ENCODE results near the gene FRAS1. TPM values are rescaled to one million over a fixed set of nuclear protein-coding genes. Genes with fewer than 3 reads are reported as not detected.
A peak's percentile ranks its signal among the peaks of the same experiment; 100 is the strongest.

The FRAS1 gene
- total and polyA plus RNA-seq, 8 donors = 4.7 to 21.5 (median 14.7) TPM

DNA sequence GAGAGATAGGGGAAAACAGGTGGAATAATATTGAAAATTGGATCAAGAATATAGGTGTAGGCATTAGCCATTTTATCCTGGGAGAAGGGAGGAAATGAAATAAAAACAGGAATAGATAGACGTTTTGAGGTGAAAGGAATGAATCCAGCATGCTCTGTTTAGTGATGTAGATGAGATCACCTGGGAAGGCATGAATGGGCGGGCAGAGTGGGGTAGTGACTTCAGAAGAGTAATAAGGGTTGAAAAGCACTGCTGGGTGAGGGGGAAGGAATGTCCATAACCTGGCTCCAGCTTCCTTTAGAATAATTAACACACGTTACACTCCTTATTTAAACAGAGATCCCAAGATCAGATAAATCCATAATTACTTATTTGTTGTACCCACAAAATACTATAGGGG, 303.3 kb downstream of the FRAS1 start:
- no peaks in the 10 kb centered on the region for H3K36me3 ChIP-seq
- FAIRE-seq = no peak
- no peak overlapping the region for H3K4me3 ChIP-seq
- WGBS, 2 donors = 48 to 66% methylated on average over 3 of the region's 3 CpGs
- no peak for ATAC-seq
- no peaks in the 10 kb centered on the region for H3K4me1 ChIP-seq
- H3K27ac ChIP-seq = no peak overlapping the region
- H3K27me3 ChIP-seq = no peaks in the 10 kb centered on the region
- H3K9me3 ChIP-seq = no peaks in the 10 kb centered on the region
- intact Hi-C loops (cut with DNase I) = loop anchor here in 1 of 3 donors (10.0 kb wide), 1 partner anchor 64 kb away; no protein-coding TSS in a partner anchor
- TF ChIP-seq, protein P1, sequence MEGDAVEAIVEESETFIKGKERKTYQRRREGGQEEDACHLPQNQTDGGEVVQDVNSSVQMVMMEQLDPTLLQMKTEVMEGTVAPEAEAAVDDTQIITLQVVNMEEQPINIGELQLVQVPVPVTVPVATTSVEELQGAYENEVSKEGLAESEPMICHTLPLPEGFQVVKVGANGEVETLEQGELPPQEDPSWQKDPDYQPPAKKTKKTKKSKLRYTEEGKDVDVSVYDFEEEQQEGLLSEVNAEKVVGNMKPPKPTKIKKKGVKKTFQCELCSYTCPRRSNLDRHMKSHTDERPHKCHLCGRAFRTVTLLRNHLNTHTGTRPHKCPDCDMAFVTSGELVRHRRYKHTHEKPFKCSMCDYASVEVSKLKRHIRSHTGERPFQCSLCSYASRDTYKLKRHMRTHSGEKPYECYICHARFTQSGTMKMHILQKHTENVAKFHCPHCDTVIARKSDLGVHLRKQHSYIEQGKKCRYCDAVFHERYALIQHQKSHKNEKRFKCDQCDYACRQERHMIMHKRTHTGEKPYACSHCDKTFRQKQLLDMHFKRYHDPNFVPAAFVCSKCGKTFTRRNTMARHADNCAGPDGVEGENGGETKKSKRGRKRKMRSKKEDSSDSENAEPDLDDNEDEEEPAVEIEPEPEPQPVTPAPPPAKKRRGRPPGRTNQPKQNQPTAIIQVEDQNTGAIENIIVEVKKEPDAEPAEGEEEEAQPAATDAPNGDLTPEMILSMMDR (IDR thresholded peaks at IDR 0.05) = no peak
- no peak for DNase-seq

- no peak overlapping the region for H3K4me3 ChIP-seq
- DNase-seq (no peak), ATAC-seq (no peak), FAIRE-seq (no peak)
- 49 to 52% methylated on average over 4 of the region's 4 CpGs for WGBS, 2 donors
- no peaks in the 10 kb centered on the region for H3K4me1 ChIP-seq
- no peaks in the 10 kb centered on the region for H3K9me3 ChIP-seq
- no peaks in the 10 kb centered on the region for H3K36me3 ChIP-seq
- H3K27me3 ChIP-seq = no peaks in the 10 kb centered on the region
- H3K27ac ChIP-seq = no peak overlapping the region
- intact Hi-C loops (cut with DNase I) = loop anchor here in 1 of 3 donors (10.0 kb wide), 1 partner anchor 63 kb away; no protein-coding TSS in a partner anchor
- TF ChIP-seq, protein P1 (IDR thresholded peaks at IDR 0.05) = no peak
Observed at GRCh38 chr4:78361621-78362120, 304.5 kb downstream of the FRAS1 start.

GRCh38 chr4:78362310-78362709, 305.2 kb downstream of the FRAS1 start:
- 90 to 95% methylated on average over 6 of the region's 6 CpGs for WGBS, 2 donors
- no peak overlapping the region for H3K4me3 ChIP-seq
- H3K9me3 ChIP-seq = no peaks in the 10 kb centered on the region
- intact Hi-C loops (cut with DNase I) = loop anchor here in 1 of 3 donors (10.0 kb wide), 1 partner anchor 62 kb away; no protein-coding TSS in a partner anchor
- no peak for DNase-seq
- H3K27ac ChIP-seq = no peak overlapping the region
- H3K36me3 ChIP-seq = no peaks in the 10 kb centered on the region
- TF ChIP-seq, protein P1 (IDR thresholded peaks at IDR 0.05) = no peak
- ATAC-seq = no peak
- no peaks in the 10 kb centered on the region for H3K27me3 ChIP-seq
- no peak for FAIRE-seq
- no peaks in the 10 kb centered on the region for H3K4me1 ChIP-seq

DNA sequence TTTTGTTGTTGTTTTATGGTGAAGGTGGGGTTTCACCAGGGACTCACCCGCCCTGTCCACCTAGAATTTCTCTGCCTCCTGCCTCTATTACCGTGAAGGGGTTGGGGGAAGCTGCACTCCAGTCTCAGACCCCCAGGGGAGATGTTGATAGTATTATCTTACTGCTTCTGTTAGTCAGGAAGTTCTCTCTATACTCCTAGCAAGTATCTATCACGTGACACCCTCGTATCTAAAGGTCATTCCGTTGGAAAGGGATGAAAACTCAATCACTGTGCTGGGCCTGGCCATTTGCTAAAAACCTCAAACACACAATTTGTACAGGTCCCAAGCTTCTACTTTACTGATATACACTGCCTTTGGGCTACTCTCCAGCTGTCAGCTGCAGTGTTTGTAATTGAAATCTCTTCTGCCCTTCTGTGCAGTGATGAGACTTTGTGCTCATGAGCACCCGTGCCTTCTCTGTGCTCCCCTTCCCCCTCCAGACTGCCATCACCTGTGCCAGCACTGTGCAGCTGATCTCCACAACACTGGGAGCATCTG, 306.0 kb downstream of the FRAS1 start:
- Histone ChIP-seq H3K27ac (no peak overlapping the region), H3K4me3 (no peak overlapping the region), H3K36me3 (no peaks in the 10 kb centered on the region), H3K27me3 (no peaks in the 10 kb centered on the region), H3K4me1 (no peaks in the 10 kb centered on the region), H3K9me3 (no peaks in the 10 kb centered on the region)
- 48 to 55% methylated on average over 6 of the region's 6 CpGs for WGBS, 2 donors
- no peak for DNase-seq
- TF ChIP-seq, protein P1 (IDR thresholded peaks at IDR 0.05) = no peak
- intact Hi-C loops (cut with DNase I) = loop anchor here in 1 of 3 donors (10.0 kb wide), 1 partner anchor 62 kb away; no protein-coding TSS in a partner anchor
- FAIRE-seq = no peak
- ATAC-seq = no peak

- intact Hi-C loops (cut with DNase I) = loop anchor here in 1 of 3 donors (10.0 kb wide), 1 partner anchor 55 kb away; no protein-coding TSS in a partner anchor
- DNase-seq (no peak), ATAC-seq (peak in 3 of 4 donors; percentile 57 to 80 (median 69)), FAIRE-seq (no peak)
- Histone ChIP-seq H3K4me3 (no peak overlapping the region), H3K27ac (peak overlapping the region in 2 of 4 donors; percentile 12 to 23), H3K9me3 (no peaks in the 10 kb centered on the region), H3K36me3 (no peaks in the 10 kb centered on the region), H3K27me3 (no peaks in the 10 kb centered on the region), H3K4me1 (peaks cover 0 to 7% (median 3%) of the 10 kb centered on the region in 3 donors)
- TF ChIP-seq, protein P1 (IDR thresholded peaks at IDR 0.05) = no peak
- 52 to 60% methylated on average over 4 of the region's 4 CpGs for WGBS, 2 donors
Observed at GRCh38 chr4:78369679-78370078, 312.6 kb downstream of the FRAS1 start.

Data from pancreas (tissue), 10 donors.